ENCODE measurements around the gene DOK3. TPM values are rescaled to one million over a fixed set of nuclear protein-coding genes. Genes with fewer than 3 reads are reported as not detected.
A peak's percentile ranks its signal among the peaks of the same experiment; 100 is the strongest.

Gene DOK3
- total RNA-seq, 8 experiments from 2014 or later = 0.92 to 4.9 (median 2.4) TPM

GRCh38 chr5:177516601-177517568 lies 7.3 kb upstream of the DOK3 start, which contains the start of gene DDX41:
DDX41 (minus strand) TSS chr5:177516961; CDS start chr5:177516945, 16 bp downstream.
- peak; percentile 85 to 92 (median 89) for ATAC-seq (replicated peaks in 6 of 8)

GRCh38 chr5:177515580-177515979 lies 6.0 kb upstream of the DOK3 start:
- peak overlapping the region; percentile 81 to 94 (median 91) for H3K4me3 ChIP-seq
- WGBS, 10 experiments = 87 to 100% (median 90%) methylated on average over 1 to 7 of the region's 7 CpGs; no CpG with 5 or more reads in 2 of the 10 experiments
- no peak overlapping the region for H3K27ac ChIP-seq
- peaks cover 13 to 16% of the 10 kb centered on the region in 2 donors for H3K4me1 ChIP-seq (replicated peaks in 1 of 2)
- ATAC-seq (replicated peaks in 6 of 8) = no peak
- in situ Hi-C loops (cut with MboI; ENCODE audit: low pct_unique_long_range_greater_than_20kb in 2 of 9, low sequenced_read_pairs in 9 of 9, unreplicated experiment in 9 of 9) = loop anchor here in 1 of 9 experiments (25.0 kb wide), 1 partner anchor 128 kb away; the partner anchor contains the start of gene SLC34A1

More at GRCh38 chr5:177516601-177517568, 7.3 kb upstream of the DOK3 start, which contains the start of gene DDX41:
- WGBS, 10 experiments = 0 to 4% (median 1%) methylated on average over 3 to 23 of the region's 96 CpGs; no CpG with 5 or more reads in 4 of the 10 experiments
- in situ Hi-C loops (cut with MboI; ENCODE audit: low pct_unique_long_range_greater_than_20kb in 2 of 9, low sequenced_read_pairs in 9 of 9, unreplicated experiment in 9 of 9) = loop anchor here in 1 of 9 experiments (25.0 kb wide), 1 partner anchor 130 kb away; the partner anchor contains the start of gene SLC34A1
- Histone ChIP-seq H3K27ac (peak within 1 kb of the TSS; percentile 76 to 92), H3K4me3 (peak within 1 kb of the TSS; percentile 81 to 94 (median 91)), H3K4me1 (replicated peaks in 1 of 2) (peaks cover 13 to 16% of the 10 kb centered on the region in 2 donors)

DNA sequence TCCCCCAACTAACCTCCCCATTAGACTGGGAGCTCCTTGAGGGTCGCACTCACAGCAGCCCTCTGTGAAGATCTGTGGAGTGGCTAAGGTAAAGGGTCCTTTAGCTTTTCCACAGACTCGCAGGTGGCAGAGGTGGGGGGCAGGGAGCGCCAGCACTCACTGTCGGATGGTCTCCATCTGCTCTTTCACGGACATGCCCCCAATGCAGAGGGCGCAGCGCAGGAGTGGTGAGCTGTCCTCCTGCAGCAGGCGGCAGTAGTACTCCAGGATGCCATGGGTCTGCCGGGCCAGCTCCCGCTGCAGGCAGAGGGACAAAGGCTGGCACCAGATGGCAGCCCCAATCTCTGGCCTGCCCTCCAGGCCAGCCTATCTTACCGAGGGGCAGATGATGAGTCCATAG lies 4.9 kb upstream of the DOK3 start:
- no peak for ATAC-seq (replicated peaks in 6 of 8)
- H3K27ac ChIP-seq = no peak overlapping the region
- in situ Hi-C loops (cut with MboI; ENCODE audit: low pct_unique_long_range_greater_than_20kb in 2 of 9, low sequenced_read_pairs in 9 of 9, unreplicated experiment in 9 of 9) = loop anchor here in 1 of 9 experiments (25.0 kb wide), 1 partner anchor 127 kb away; the partner anchor contains the start of gene SLC34A1
- H3K4me3 ChIP-seq = no peak overlapping the region
- H3K4me1 ChIP-seq (replicated peaks in 1 of 2) = peaks cover 18 to 23% of the 10 kb centered on the region in 2 donors
- WGBS, 10 experiments = 66 to 100% (median 93%) methylated on average over 1 to 5 of the region's 11 CpGs; no CpG with 5 or more reads in 7 of the 10 experiments

GRCh38 chr5:177513500-177513899 lies 3.9 kb upstream of the DOK3 start:
- ATAC-seq (replicated peaks in 6 of 8) = no peak
- 100% methylated on average over 2 of the region's 15 CpGs; no CpG with 5 or more reads in 9 of the 10 experiments for WGBS, 10 experiments
- no peak overlapping the region for H3K4me3 ChIP-seq
- H3K4me1 ChIP-seq (replicated peaks in 1 of 2) = peaks cover 23 to 24% of the 10 kb centered on the region in 2 donors
- H3K27ac ChIP-seq = no peak overlapping the region
- in situ Hi-C loops (cut with MboI; ENCODE audit: low pct_unique_long_range_greater_than_20kb in 2 of 9, low sequenced_read_pairs in 9 of 9, unreplicated experiment in 9 of 9) = loop anchor here in 1 of 9 experiments (25.0 kb wide), 1 partner anchor 126 kb away; the partner anchor contains the start of gene SLC34A1

- no peak for ATAC-seq (replicated peaks in 6 of 8)
- H3K27ac ChIP-seq = no peak overlapping the region
- in situ Hi-C loops (cut with MboI; ENCODE audit: low pct_unique_long_range_greater_than_20kb in 2 of 9, low sequenced_read_pairs in 9 of 9, unreplicated experiment in 9 of 9) = loop anchor here in 1 of 9 experiments (25.0 kb wide), 1 partner anchor 126 kb away; the partner anchor contains the start of gene SLC34A1
Measured at GRCh38 chr5:177512736-177513380, 3.2 kb upstream of the DOK3 start.

GRCh38 chr5:177511796-177512675 lies 2.4 kb upstream of the DOK3 start:
- WGBS, 10 experiments = 81 to 100% (median 94%) methylated on average over 2 to 18 of the region's 34 CpGs; no CpG with 5 or more reads in 2 of the 10 experiments
- Histone ChIP-seq H3K27ac (no peak overlapping the region), H3K4me1 (replicated peaks in 1 of 2) (peaks cover 23 to 24% of the 10 kb centered on the region in 2 donors), H3K4me3 (no peak overlapping the region)
- ATAC-seq (replicated peaks in 6 of 8) = no peak
- in situ Hi-C loops (cut with MboI; ENCODE audit: low pct_unique_long_range_greater_than_20kb in 2 of 9, low sequenced_read_pairs in 9 of 9, unreplicated experiment in 9 of 9) = loop anchor here in 1 of 9 experiments (25.0 kb wide), 1 partner anchor 125 kb away; the partner anchor contains the start of gene SLC34A1

More at GRCh38 chr5:177512736-177513380, 3.2 kb upstream of the DOK3 start:
- Histone ChIP-seq H3K4me1 (replicated peaks in 1 of 2) (peaks cover 23 to 24% of the 10 kb centered on the region in 2 donors), H3K4me3 (no peak overlapping the region)
- 50 to 100% (median 93%) methylated on average over 1 to 5 of the region's 16 CpGs; no CpG with 5 or more reads in 5 of the 10 experiments for WGBS, 10 experiments

DNA sequence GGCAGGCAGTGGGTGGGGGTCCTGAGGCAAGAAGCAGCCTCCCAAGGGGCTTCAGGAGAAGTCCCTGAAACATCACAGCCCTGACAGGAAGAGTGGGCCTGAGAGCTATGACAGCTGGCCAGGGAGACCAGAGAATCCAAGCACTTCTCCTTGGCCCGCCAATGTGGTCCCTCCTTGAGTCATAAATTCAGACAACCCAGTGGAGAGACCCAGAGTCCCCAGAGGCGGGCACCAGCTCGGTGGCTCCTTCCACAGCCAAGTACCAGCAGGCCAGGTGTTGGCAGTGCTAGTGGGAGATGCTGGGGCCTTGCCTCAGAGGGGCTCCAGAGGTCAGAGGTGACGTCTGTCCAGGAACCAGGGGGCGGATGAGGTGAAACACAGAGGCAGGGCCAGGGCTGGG lies 1.6 kb upstream of the DOK3 start:
- in situ Hi-C loops (cut with MboI; ENCODE audit: low pct_unique_long_range_greater_than_20kb in 2 of 9, low sequenced_read_pairs in 9 of 9, unreplicated experiment in 9 of 9) = loop anchor here in 1 of 9 experiments (25.0 kb wide), 1 partner anchor 124 kb away; the partner anchor contains the start of gene SLC34A1
- Histone ChIP-seq H3K4me1 (replicated peaks in 1 of 2) (peaks cover 23 to 24% of the 10 kb centered on the region in 2 donors), H3K4me3 (no peak overlapping the region), H3K27ac (no peak overlapping the region)
- no peak for ATAC-seq (replicated peaks in 6 of 8)
- WGBS, 10 experiments = 89 to 100% (median 100%) methylated on average over 1 to 3 of the region's 5 CpGs; no CpG with 5 or more reads in 7 of the 10 experiments

DNA sequence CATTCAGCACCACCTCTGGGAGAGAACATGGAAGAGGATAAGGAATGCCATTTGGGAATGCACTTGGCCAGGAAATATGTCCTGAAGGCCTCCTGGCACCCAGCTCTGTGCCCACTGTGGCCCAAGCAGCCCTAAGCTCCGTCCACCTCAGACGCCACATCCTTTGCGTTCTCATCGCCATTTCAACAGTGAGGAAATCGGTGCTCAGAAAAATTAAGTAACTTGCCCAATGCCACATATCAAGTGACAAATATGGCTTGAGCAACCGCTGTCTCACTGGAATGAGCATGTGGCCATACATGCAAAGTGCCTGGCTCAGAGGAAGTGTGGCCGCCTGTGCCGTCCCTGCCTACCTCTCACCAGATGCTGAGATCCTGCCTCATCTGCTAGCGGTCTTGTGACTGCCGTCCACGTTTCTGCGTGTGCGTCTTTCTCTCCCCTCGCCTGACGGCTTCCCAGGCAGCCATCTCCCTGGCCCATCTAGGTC lies 984 bp upstream of the DOK3 start:
- H3K4me1 ChIP-seq (replicated peaks in 1 of 2) = peaks cover 18 to 20% of the 10 kb centered on the region in 2 donors
- in situ Hi-C loops (cut with MboI; ENCODE audit: low pct_unique_long_range_greater_than_20kb in 2 of 9, low sequenced_read_pairs in 9 of 9, unreplicated experiment in 9 of 9) = loop anchor here in 1 of 9 experiments (25.0 kb wide), 1 partner anchor 123 kb away; the partner anchor contains the start of gene SLC34A1
- no peak overlapping the region for H3K4me3 ChIP-seq
- no peak for ATAC-seq (replicated peaks in 6 of 8)
- no peak overlapping the region for H3K27ac ChIP-seq
- WGBS, 10 experiments = 80 to 100% (median 93%) methylated on average over 2 to 11 of the region's 15 CpGs; no CpG with 5 or more reads in 3 of the 10 experiments

- 71 to 100% (median 87%) methylated on average over 1 to 6 of the region's 11 CpGs; no CpG with 5 or more reads in 4 of the 10 experiments for WGBS, 10 experiments
- H3K4me3 ChIP-seq = no peak overlapping the region
- H3K27ac ChIP-seq = no peak overlapping the region
- in situ Hi-C loops (cut with MboI; ENCODE audit: low pct_unique_long_range_greater_than_20kb in 2 of 9, low sequenced_read_pairs in 9 of 9, unreplicated experiment in 9 of 9) = loop anchor here in 1 of 9 experiments (25.0 kb wide), 1 partner anchor 123 kb away; the partner anchor contains the start of gene SLC34A1
- peaks cover 14% of the 10 kb centered on the region in 2 donors for H3K4me1 ChIP-seq (replicated peaks in 1 of 2)
- ATAC-seq (replicated peaks in 6 of 8) = peak in 4 of 8 experiments; percentile 4 to 14 (median 10)
Measured at GRCh38 chr5:177509991-177510566, 453 bp upstream of the DOK3 start.

DNA sequence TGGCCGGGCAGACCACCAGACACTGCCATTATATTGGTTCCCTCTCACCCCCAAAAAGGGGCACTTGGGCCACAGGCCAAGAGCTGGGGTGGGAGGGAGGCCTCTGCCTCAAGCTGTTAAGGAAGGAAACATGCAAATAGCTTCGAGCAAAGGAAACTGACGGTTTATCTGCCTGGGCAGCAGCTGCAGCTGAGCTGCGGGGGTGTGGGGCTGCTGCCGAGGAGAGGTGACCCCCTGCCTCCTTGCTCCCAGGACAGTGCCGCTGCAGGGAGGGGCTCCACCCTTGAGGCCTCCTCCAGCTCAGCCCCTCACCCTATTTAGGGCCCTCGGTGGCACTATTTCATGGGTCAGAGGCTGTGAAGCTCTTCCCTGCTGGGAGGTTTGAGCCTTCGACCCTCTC lies 789 bp downstream of the DOK3 start:
- 20 to 83% (median 60%) methylated on average over 1 to 3 of the region's 8 CpGs; no CpG with 5 or more reads in 5 of the 10 experiments for WGBS, 10 experiments
- ATAC-seq (replicated peaks in 6 of 8) = peak in 1 of 8 experiments; percentile 3
- peaks cover 14% of the 10 kb centered on the region in 2 donors for H3K4me1 ChIP-seq (replicated peaks in 1 of 2)
- peak overlapping the region; percentile 18 to 51 for H3K27ac ChIP-seq
- H3K4me3 ChIP-seq = no peak overlapping the region
- in situ Hi-C loops (cut with MboI; ENCODE audit: low pct_unique_long_range_greater_than_20kb in 2 of 9, low sequenced_read_pairs in 9 of 9, unreplicated experiment in 9 of 9) = loop anchor here in 1 of 9 experiments (25.0 kb wide), 1 partner anchor 122 kb away; the partner anchor contains the start of gene SLC34A1

DNA sequence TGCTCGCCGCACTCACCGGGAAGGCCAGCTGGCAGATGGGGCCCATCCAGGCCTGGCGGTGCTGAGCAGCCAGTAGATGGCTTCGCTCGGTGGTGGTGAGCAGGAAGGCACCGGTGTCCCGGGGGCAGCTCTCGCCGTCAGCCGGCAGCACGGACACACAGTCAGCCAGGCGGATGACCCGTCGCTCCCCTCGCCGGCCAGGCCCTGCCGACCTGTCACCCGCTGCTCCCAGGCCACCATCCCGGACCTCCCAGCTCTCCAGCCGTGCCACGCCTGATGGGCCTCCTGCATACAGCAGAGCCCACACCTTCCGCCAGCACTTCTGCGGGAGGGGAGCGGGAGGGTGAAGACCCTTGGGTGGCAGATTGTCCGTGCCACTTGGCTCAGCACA lies 1.4 kb downstream of the DOK3 start:
- peaks cover 14% of the 10 kb centered on the region in 2 donors for H3K4me1 ChIP-seq (replicated peaks in 1 of 2)
- ATAC-seq (replicated peaks in 6 of 8) = no peak
- no peak overlapping the region for H3K4me3 ChIP-seq
- no peak overlapping the region for H3K27ac ChIP-seq
- no CpG with 5 or more reads among the region's 26 CpGs for WGBS, 10 experiments
- in situ Hi-C loops (cut with MboI; ENCODE audit: low pct_unique_long_range_greater_than_20kb in 2 of 9, low sequenced_read_pairs in 9 of 9, unreplicated experiment in 9 of 9) = loop anchor here in 1 of 9 experiments (25.0 kb wide), 1 partner anchor 121 kb away; the partner anchor contains the start of gene SLC34A1

Measured in motor neuron (in vitro differentiated cells).